ENCODE measurements around the gene MTLN.
A peak's percentile ranks its signal among the peaks of the same experiment; 100 is the strongest.
"Not testable (repeated sequence)": the region's sequence is repeated elsewhere in the genome, so short reads cannot be mapped to it uniquely, and the experiment has no call there.

The MTLN gene

GRCh38 chr2:110197452-110197851 is 14.9 kb downstream of the MTLN start:
- DNase-seq, result no peak

DNA sequence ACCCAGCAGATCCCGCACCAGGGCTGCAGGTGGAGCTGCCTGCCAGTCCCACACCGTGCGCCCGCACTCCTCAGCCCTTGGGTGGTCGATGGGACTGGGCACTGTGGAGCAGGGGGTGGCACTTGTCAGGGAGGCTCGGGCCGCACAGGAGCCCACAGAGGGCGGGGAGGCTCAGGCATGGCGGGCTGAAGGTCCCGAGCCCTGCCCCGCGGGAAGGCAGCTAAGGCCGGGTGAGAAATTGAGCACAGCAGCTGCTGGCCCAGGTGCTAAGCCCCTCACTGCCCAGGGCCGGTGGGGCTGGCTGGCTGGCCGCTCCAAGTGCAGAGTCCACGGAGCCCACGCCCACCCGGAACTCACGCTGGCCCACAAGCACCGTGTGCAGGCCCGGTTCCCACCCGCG is 22.2 kb downstream of the MTLN start:
- DNase-seq, result not testable (repeated sequence)

DNA sequence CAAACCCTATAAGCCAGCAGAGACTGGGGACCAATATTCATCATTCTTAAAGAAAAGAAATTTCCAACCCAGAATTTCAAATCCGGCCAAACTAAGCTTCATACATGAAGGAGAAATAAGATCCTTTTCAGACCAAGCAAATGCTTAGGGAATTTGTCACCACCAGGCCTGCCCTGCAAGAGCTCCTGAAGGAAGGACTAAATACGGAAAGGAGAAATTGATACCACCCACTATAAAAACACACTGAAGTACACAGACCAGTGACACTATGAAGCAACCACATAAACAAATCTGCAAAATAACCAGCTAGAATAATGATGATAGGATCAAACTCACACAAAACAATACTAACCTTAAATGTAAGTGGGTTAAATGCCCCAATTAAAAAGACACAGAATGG is 29.9 kb downstream of the MTLN start:
- DNase-seq, result no peak

GRCh38 chr2:110180036-110180435 is 32.3 kb downstream of the MTLN start:
- no peak for DNase-seq

- DNase-seq, result peak; percentile 7
These were observed 38.8 kb downstream of the MTLN start for GRCh38 chr2:110173523-110173922.

DNA sequence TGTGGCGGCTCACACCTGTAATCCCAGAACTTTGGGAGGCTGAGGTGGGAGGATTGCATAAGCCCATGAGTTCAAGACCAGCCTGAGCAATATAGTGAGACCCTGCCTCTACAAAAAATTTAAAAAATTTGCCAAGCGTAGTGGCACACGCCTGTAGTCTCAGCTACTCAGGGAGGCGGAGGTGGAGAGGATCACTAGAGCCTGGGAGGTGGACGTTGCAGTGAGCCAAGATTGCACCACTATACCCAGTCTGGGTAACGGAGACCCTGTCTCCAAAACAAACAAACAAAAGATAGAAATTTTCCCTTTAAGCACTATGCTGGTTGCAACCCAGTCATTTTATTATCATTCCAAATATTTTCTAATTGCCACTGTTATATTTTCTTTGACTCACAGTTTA is 39.8 kb downstream of the MTLN start:
- no peak for DNase-seq

- DNase-seq, result no peak
These were observed 42.2 kb downstream of the MTLN start for GRCh38 chr2:110170102-110170501.

GRCh38 chr2:110167326-110168000 is 44.9 kb downstream of the MTLN start:
- no peak for DNase-seq

GRCh38 chr2:110166266-110166665 is 46.1 kb downstream of the MTLN start:
- DNase-seq, result no peak
